ENCODE measurements around the gene EYA4.

Gene EYA4

GRCh38 chr6:133315811-133316210 lies 74.7 kb downstream of the EYA4 start:
- H3K4ac ChIP-seq (ENCODE audit: low read length): no peak overlapping the region
- no peak overlapping the region for H2BK15ac ChIP-seq (ENCODE audit: low read length)
- DNase-seq (ENCODE audit: low spot score): no peak
- no peak overlapping the region for H4K8ac ChIP-seq (ENCODE audit: low read depth, low read length)
- H3K9ac ChIP-seq (ENCODE audit: low read depth, low read length, poor library complexity): no peak overlapping the region
- no peak overlapping the region for H2BK120ac ChIP-seq (ENCODE audit: low read depth, low read length)
- H2BK5ac ChIP-seq (ENCODE audit: low read length): no peak overlapping the region
- peak overlapping the region; percentile 3 for H3K23ac ChIP-seq (ENCODE audit: low read depth, low read length, poor library complexity)
- H3K27ac ChIP-seq (replicated peaks; ENCODE audit: low read length): no peak overlapping the region
- no peak overlapping the region for H3K4me2 ChIP-seq (ENCODE audit: insufficient read depth, low read length, poor library complexity, severe bottlenecking)
- no peak overlapping the region for H4K91ac ChIP-seq (ENCODE audit: low read depth, low read length, poor library complexity)
- H3K27me3 ChIP-seq (ENCODE audit: control insufficient read depth in 3 of 3, insufficient read depth in 3 of 3, low read depth in 1 of 3, low read length in 3 of 3): no peaks in the 10 kb centered on the region
- no peaks in the 10 kb centered on the region for H3K4me1 ChIP-seq (ENCODE audit: control insufficient read depth in 2 of 2, insufficient read depth in 1 of 2, low read depth in 1 of 2, low read length in 2 of 2)
- H2BK12ac ChIP-seq (ENCODE audit: low read length): no peak overlapping the region
- no peak overlapping the region for H3K14ac ChIP-seq (ENCODE audit: low read length)
- H2AFZ ChIP-seq (ENCODE audit: low read length): no peak overlapping the region
- H3K9me3 ChIP-seq (replicated peaks in 1 of 2; ENCODE audit: control insufficient read depth in 2 of 2, insufficient read depth in 1 of 2, low read depth in 1 of 2, low read length in 2 of 2): no peaks in the 10 kb centered on the region
- no peaks in the 10 kb centered on the region for H3K36me3 ChIP-seq (replicated peaks in 1 of 2; ENCODE audit: control insufficient read depth in 2 of 2, insufficient read depth in 2 of 2, low read length in 2 of 2)
- no peak overlapping the region for H2AK5ac ChIP-seq (ENCODE audit: low read depth, low read length)
- no peaks in the 10 kb centered on the region for H3K79me1 ChIP-seq (ENCODE audit: low read depth, low read length)
- no peak overlapping the region for H3K4me3 ChIP-seq (ENCODE audit: low read length in 2 of 2)
- no peak overlapping the region for H3K18ac ChIP-seq (ENCODE audit: low read length)
- no CpG with 5 or more reads among the region's 5 CpGs for WGBS, 2 donors (ENCODE audit: extremely low coverage in 2 of 2, insufficient read length in 2 of 2, insufficient replicate concordance in 1 of 2)

GRCh38 chr6:133317704-133318103 lies 76.5 kb downstream of the EYA4 start:
- Histone ChIP-seq H3K4me3 (ENCODE audit: low read length in 2 of 2) (no peak overlapping the region), H2BK120ac (ENCODE audit: low read depth, low read length) (no peak overlapping the region), H2BK15ac (ENCODE audit: low read length) (no peak overlapping the region), H3K79me1 (ENCODE audit: low read depth, low read length) (no peaks in the 10 kb centered on the region), H3K9me3 (replicated peaks in 1 of 2; ENCODE audit: control insufficient read depth in 2 of 2, insufficient read depth in 1 of 2, low read depth in 1 of 2, low read length in 2 of 2) (no peaks in the 10 kb centered on the region), H3K9ac (ENCODE audit: low read depth, low read length, poor library complexity) (no peak overlapping the region), H4K91ac (ENCODE audit: low read depth, low read length, poor library complexity) (no peak overlapping the region), H2AK5ac (ENCODE audit: low read depth, low read length) (no peak overlapping the region), H2AFZ (ENCODE audit: low read length) (no peak overlapping the region), H2BK5ac (ENCODE audit: low read length) (no peak overlapping the region), H4K8ac (ENCODE audit: low read depth, low read length) (no peak overlapping the region), H3K4me1 (ENCODE audit: control insufficient read depth in 2 of 2, insufficient read depth in 1 of 2, low read depth in 1 of 2, low read length in 2 of 2) (no peaks in the 10 kb centered on the region), H3K4ac (ENCODE audit: low read length) (no peak overlapping the region), H3K4me2 (ENCODE audit: insufficient read depth, low read length, poor library complexity, severe bottlenecking) (no peak overlapping the region), H3K14ac (ENCODE audit: low read length) (no peak overlapping the region), H2BK12ac (ENCODE audit: low read length) (no peak overlapping the region), H3K27me3 (ENCODE audit: control insufficient read depth in 3 of 3, insufficient read depth in 3 of 3, low read depth in 1 of 3, low read length in 3 of 3) (no peaks in the 10 kb centered on the region), H3K36me3 (replicated peaks in 1 of 2; ENCODE audit: control insufficient read depth in 2 of 2, insufficient read depth in 2 of 2, low read length in 2 of 2) (no peaks in the 10 kb centered on the region), H3K23ac (ENCODE audit: low read depth, low read length, poor library complexity) (no peak overlapping the region), H3K27ac (replicated peaks; ENCODE audit: low read length) (no peak overlapping the region), H3K18ac (ENCODE audit: low read length) (no peak overlapping the region)
- DNase-seq (ENCODE audit: low spot score): no peak
- no CpG with 5 or more reads among the region's 4 CpGs for WGBS, 2 donors (ENCODE audit: extremely low coverage in 2 of 2, insufficient read length in 2 of 2, insufficient replicate concordance in 1 of 2)

- no peak overlapping the region for H3K4ac ChIP-seq (ENCODE audit: low read length)
- H3K4me1 ChIP-seq (ENCODE audit: control insufficient read depth in 2 of 2, insufficient read depth in 1 of 2, low read depth in 1 of 2, low read length in 2 of 2): no peaks in the 10 kb centered on the region
- H2BK15ac ChIP-seq (ENCODE audit: low read length): no peak overlapping the region
- DNase-seq (ENCODE audit: low spot score): no peak
- H3K9ac ChIP-seq (ENCODE audit: low read depth, low read length, poor library complexity): no peak overlapping the region
- no peak overlapping the region for H3K14ac ChIP-seq (ENCODE audit: low read length)
- H3K27ac ChIP-seq (replicated peaks; ENCODE audit: low read length): no peak overlapping the region
- no peaks in the 10 kb centered on the region for H3K9me3 ChIP-seq (replicated peaks in 1 of 2; ENCODE audit: control insufficient read depth in 2 of 2, insufficient read depth in 1 of 2, low read depth in 1 of 2, low read length in 2 of 2)
- WGBS, 2 donors (ENCODE audit: extremely low coverage in 2 of 2, insufficient read length in 2 of 2, insufficient replicate concordance in 1 of 2): no CpG with 5 or more reads among the region's 9 CpGs
- H2BK120ac ChIP-seq (ENCODE audit: low read depth, low read length): no peak overlapping the region
- H3K4me3 ChIP-seq (ENCODE audit: low read length in 2 of 2): no peak overlapping the region
- no peak overlapping the region for H2AFZ ChIP-seq (ENCODE audit: low read length)
- no peak overlapping the region for H4K91ac ChIP-seq (ENCODE audit: low read depth, low read length, poor library complexity)
- no peak overlapping the region for H2BK5ac ChIP-seq (ENCODE audit: low read length)
- no peaks in the 10 kb centered on the region for H3K36me3 ChIP-seq (replicated peaks in 1 of 2; ENCODE audit: control insufficient read depth in 2 of 2, insufficient read depth in 2 of 2, low read length in 2 of 2)
- no peak overlapping the region for H3K4me2 ChIP-seq (ENCODE audit: insufficient read depth, low read length, poor library complexity, severe bottlenecking)
- H3K27me3 ChIP-seq (ENCODE audit: control insufficient read depth in 3 of 3, insufficient read depth in 3 of 3, low read depth in 1 of 3, low read length in 3 of 3): no peaks in the 10 kb centered on the region
- H3K79me1 ChIP-seq (ENCODE audit: low read depth, low read length): no peaks in the 10 kb centered on the region
- H3K18ac ChIP-seq (ENCODE audit: low read length): peak overlapping the region; percentile 67
- H2BK12ac ChIP-seq (ENCODE audit: low read length): no peak overlapping the region
- H3K23ac ChIP-seq (ENCODE audit: low read depth, low read length, poor library complexity): no peak overlapping the region
- no peak overlapping the region for H4K8ac ChIP-seq (ENCODE audit: low read depth, low read length)
- no peak overlapping the region for H2AK5ac ChIP-seq (ENCODE audit: low read depth, low read length)
Observed at GRCh38 chr6:133326584-133326983, 85.4 kb downstream of the EYA4 start.

- Histone ChIP-seq H3K4me3 (ENCODE audit: low read length in 2 of 2) (no peak overlapping the region), H3K4me2 (ENCODE audit: insufficient read depth, low read length, poor library complexity, severe bottlenecking) (no peak overlapping the region), H2BK120ac (ENCODE audit: low read depth, low read length) (no peak overlapping the region), H3K4ac (ENCODE audit: low read length) (no peak overlapping the region), H4K91ac (ENCODE audit: low read depth, low read length, poor library complexity) (no peak overlapping the region), H3K9me3 (replicated peaks in 1 of 2; ENCODE audit: control insufficient read depth in 2 of 2, insufficient read depth in 1 of 2, low read depth in 1 of 2, low read length in 2 of 2) (no peaks in the 10 kb centered on the region), H2BK15ac (ENCODE audit: low read length) (no peak overlapping the region), H2BK12ac (ENCODE audit: low read length) (no peak overlapping the region), H3K36me3 (replicated peaks in 1 of 2; ENCODE audit: control insufficient read depth in 2 of 2, insufficient read depth in 2 of 2, low read length in 2 of 2) (no peaks in the 10 kb centered on the region), H3K79me1 (ENCODE audit: low read depth, low read length) (no peaks in the 10 kb centered on the region), H3K4me1 (ENCODE audit: control insufficient read depth in 2 of 2, insufficient read depth in 1 of 2, low read depth in 1 of 2, low read length in 2 of 2) (peaks cover 0 to 1% of the 10 kb centered on the region in 2 donors), H3K9ac (ENCODE audit: low read depth, low read length, poor library complexity) (no peak overlapping the region), H3K23ac (ENCODE audit: low read depth, low read length, poor library complexity) (no peak overlapping the region), H2AK5ac (ENCODE audit: low read depth, low read length) (no peak overlapping the region), H3K27ac (replicated peaks; ENCODE audit: low read length) (no peak overlapping the region), H2BK5ac (ENCODE audit: low read length) (no peak overlapping the region), H4K8ac (ENCODE audit: low read depth, low read length) (no peak overlapping the region), H3K27me3 (ENCODE audit: control insufficient read depth in 3 of 3, insufficient read depth in 3 of 3, low read depth in 1 of 3, low read length in 3 of 3) (no peaks in the 10 kb centered on the region), H3K14ac (ENCODE audit: low read length) (no peak overlapping the region), H2AFZ (ENCODE audit: low read length) (no peak overlapping the region), H3K18ac (ENCODE audit: low read length) (no peak overlapping the region)
- no peak for DNase-seq (ENCODE audit: low spot score)
- no CpG with 5 or more reads among the region's 3 CpGs for WGBS, 2 donors (ENCODE audit: extremely low coverage in 2 of 2, insufficient read length in 2 of 2, insufficient replicate concordance in 1 of 2)
Observed at GRCh38 chr6:133333852-133334251, 92.7 kb downstream of the EYA4 start.
